T-helper 1 cell treated with Interleukin-12 subunit alpha and Interleukin-12 subunit beta and Interleukin-4 antibody, amounts not matched to agents 30 μg/mL and 1 μg/mL, for 36 hours (primary cell): ENCODE measurements around the gene KLKB1.

Experiments used
- H3K27ac Mint-ChIP-seq: one replicate; pipeline ENCODE4 v1.8.0; 2021; ENCODE audit warnings: mild to moderate bottlenecking, mixed read lengths
- H3K27me3 Mint-ChIP-seq: one replicate; pipeline ENCODE4 v1.8.0; 2021; ENCODE audit warnings: low read depth, mixed read lengths
- H3K36me3 Mint-ChIP-seq: one replicate; pipeline ENCODE4 v1.8.0; 2021; ENCODE audit warnings: low read depth, mixed read lengths
- H3K4me1 Mint-ChIP-seq: one replicate; pipeline ENCODE4 v1.8.0; 2021; ENCODE audit warnings: low read depth, mixed read lengths
- H3K4me3 Mint-ChIP-seq: one replicate; pipeline ENCODE4 v1.8.0; 2021; ENCODE audit warnings: mild to moderate bottlenecking, moderate library complexity, mixed read lengths
- H3K9me3 Mint-ChIP-seq: one replicate; pipeline ENCODE4 v1.8.0; 2021; ENCODE audit warnings: mixed read lengths

Gene KLKB1

GRCh38 chr4:186204686-186205085 lies 22.6 kb upstream of the KLKB1 start:
- H3K4me3 Mint-ChIP-seq, result no peak overlapping the region
- no peaks in the 10 kb centered on the region for H3K27me3 Mint-ChIP-seq
- H3K9me3 Mint-ChIP-seq, result peaks cover 15% of the 10 kb centered on the region
- no peak overlapping the region for H3K27ac Mint-ChIP-seq
- H3K4me1 Mint-ChIP-seq, result peaks cover 2% of the 10 kb centered on the region
- H3K36me3 Mint-ChIP-seq, result peaks cover 9% of the 10 kb centered on the region

- H3K27ac Mint-ChIP-seq, result no peak overlapping the region
- peaks cover 2% of the 10 kb centered on the region for H3K4me1 Mint-ChIP-seq
- H3K36me3 Mint-ChIP-seq, result peaks cover 10% of the 10 kb centered on the region
- no peaks in the 10 kb centered on the region for H3K27me3 Mint-ChIP-seq
- H3K4me3 Mint-ChIP-seq, result no peak overlapping the region
- H3K9me3 Mint-ChIP-seq, result peaks cover 17% of the 10 kb centered on the region
Measured at GRCh38 chr4:186205156-186205555, 22.2 kb upstream of the KLKB1 start.

- no peak overlapping the region for H3K4me3 Mint-ChIP-seq
- no peaks in the 10 kb centered on the region for H3K4me1 Mint-ChIP-seq
- peaks cover 4% of the 10 kb centered on the region for H3K27me3 Mint-ChIP-seq
- H3K27ac Mint-ChIP-seq, result no peak overlapping the region
- no peaks in the 10 kb centered on the region for H3K36me3 Mint-ChIP-seq
- no peaks in the 10 kb centered on the region for H3K9me3 Mint-ChIP-seq
Measured at GRCh38 chr4:186216465-186217024, 10.8 kb upstream of the KLKB1 start.

GRCh38 chr4:186217733-186218293 lies 9.5 kb upstream of the KLKB1 start:
- H3K9me3 Mint-ChIP-seq, result no peaks in the 10 kb centered on the region
- H3K4me3 Mint-ChIP-seq, result no peak overlapping the region
- H3K27me3 Mint-ChIP-seq, result peaks cover 4% of the 10 kb centered on the region
- no peaks in the 10 kb centered on the region for H3K4me1 Mint-ChIP-seq
- no peak overlapping the region for H3K27ac Mint-ChIP-seq
- H3K36me3 Mint-ChIP-seq, result no peaks in the 10 kb centered on the region

GRCh38 chr4:186221624-186222023 lies 5.7 kb upstream of the KLKB1 start:
- no peaks in the 10 kb centered on the region for H3K4me1 Mint-ChIP-seq
- peaks cover 7% of the 10 kb centered on the region for H3K27me3 Mint-ChIP-seq
- H3K36me3 Mint-ChIP-seq, result no peaks in the 10 kb centered on the region
- H3K9me3 Mint-ChIP-seq, result peaks cover 18% of the 10 kb centered on the region
- no peak overlapping the region for H3K4me3 Mint-ChIP-seq
- H3K27ac Mint-ChIP-seq, result no peak overlapping the region

- no peak overlapping the region for H3K27ac Mint-ChIP-seq
- H3K27me3 Mint-ChIP-seq, result peaks cover 7% of the 10 kb centered on the region
- H3K36me3 Mint-ChIP-seq, result no peaks in the 10 kb centered on the region
- H3K4me3 Mint-ChIP-seq, result no peak overlapping the region
- H3K4me1 Mint-ChIP-seq, result no peaks in the 10 kb centered on the region
- peaks cover 22% of the 10 kb centered on the region for H3K9me3 Mint-ChIP-seq
Measured at GRCh38 chr4:186225848-186226247, 1.5 kb upstream of the KLKB1 start.

- Mint-ChIP-seq H3K9me3 (peaks cover 22% of the 10 kb centered on the region), H3K4me1 (no peaks in the 10 kb centered on the region), H3K27ac (no peak overlapping the region), H3K27me3 (peaks cover 3% of the 10 kb centered on the region), H3K4me3 (no peak overlapping the region), H3K36me3 (no peaks in the 10 kb centered on the region)
Measured at GRCh38 chr4:186226521-186227189, 652 bp upstream of the KLKB1 start.

GRCh38 chr4:186227744-186228513 lies 622 bp downstream of the KLKB1 start:
- no peak overlapping the region for H3K4me3 Mint-ChIP-seq
- H3K27me3 Mint-ChIP-seq, result peaks cover 2% of the 10 kb centered on the region
- H3K9me3 Mint-ChIP-seq, result peaks cover 21% of the 10 kb centered on the region
- H3K36me3 Mint-ChIP-seq, result no peaks in the 10 kb centered on the region
- no peaks in the 10 kb centered on the region for H3K4me1 Mint-ChIP-seq
- H3K27ac Mint-ChIP-seq, result no peak overlapping the region

- H3K36me3 Mint-ChIP-seq, result no peaks in the 10 kb centered on the region
- H3K27ac Mint-ChIP-seq, result no peak overlapping the region
- H3K4me1 Mint-ChIP-seq, result no peaks in the 10 kb centered on the region
- no peaks in the 10 kb centered on the region for H3K27me3 Mint-ChIP-seq
- H3K9me3 Mint-ChIP-seq, result peaks cover 16% of the 10 kb centered on the region
- H3K4me3 Mint-ChIP-seq, result no peak overlapping the region
Measured at GRCh38 chr4:186228514-186228894, 1.2 kb downstream of the KLKB1 start.

GRCh38 chr4:186234367-186234766 lies 7.1 kb downstream of the KLKB1 start:
- H3K27ac Mint-ChIP-seq, result no peak overlapping the region
- no peaks in the 10 kb centered on the region for H3K9me3 Mint-ChIP-seq
- no peak overlapping the region for H3K4me3 Mint-ChIP-seq
- H3K4me1 Mint-ChIP-seq, result no peaks in the 10 kb centered on the region
- no peaks in the 10 kb centered on the region for H3K27me3 Mint-ChIP-seq
- H3K36me3 Mint-ChIP-seq, result no peaks in the 10 kb centered on the region

- Mint-ChIP-seq H3K36me3 (no peaks in the 10 kb centered on the region), H3K4me1 (no peaks in the 10 kb centered on the region), H3K27me3 (no peaks in the 10 kb centered on the region), H3K27ac (no peak overlapping the region), H3K4me3 (no peak overlapping the region), H3K9me3 (no peaks in the 10 kb centered on the region)
Measured at GRCh38 chr4:186236126-186236525, 8.8 kb downstream of the KLKB1 start.

- Mint-ChIP-seq H3K4me3 (no peak overlapping the region), H3K9me3 (no peaks in the 10 kb centered on the region), H3K4me1 (no peaks in the 10 kb centered on the region), H3K36me3 (no peaks in the 10 kb centered on the region), H3K27me3 (no peaks in the 10 kb centered on the region), H3K27ac (no peak overlapping the region)
Measured at GRCh38 chr4:186240452-186240847, 13.1 kb downstream of the KLKB1 start.

GRCh38 chr4:186240848-186241491 lies 13.7 kb downstream of the KLKB1 start:
- no peaks in the 10 kb centered on the region for H3K4me1 Mint-ChIP-seq
- no peak overlapping the region for H3K27ac Mint-ChIP-seq
- H3K36me3 Mint-ChIP-seq, result no peaks in the 10 kb centered on the region
- peaks cover 4% of the 10 kb centered on the region for H3K9me3 Mint-ChIP-seq
- H3K27me3 Mint-ChIP-seq, result no peaks in the 10 kb centered on the region
- no peak overlapping the region for H3K4me3 Mint-ChIP-seq

GRCh38 chr4:186241616-186242015 lies 14.3 kb downstream of the KLKB1 start:
- peaks cover 5% of the 10 kb centered on the region for H3K9me3 Mint-ChIP-seq
- H3K27ac Mint-ChIP-seq, result no peak overlapping the region
- H3K36me3 Mint-ChIP-seq, result no peaks in the 10 kb centered on the region
- H3K27me3 Mint-ChIP-seq, result no peaks in the 10 kb centered on the region
- H3K4me3 Mint-ChIP-seq, result no peak overlapping the region
- H3K4me1 Mint-ChIP-seq, result no peaks in the 10 kb centered on the region
